ENCODE results near the gene PPFIA1. TPM values are rescaled to one million over a fixed set of nuclear protein-coding genes. Genes with fewer than 3 reads are reported as not detected.

Gene PPFIA1
- total RNA-seq, 1 experiment from 2014 or later, result 75.1 TPM

- no peak for TF ChIP-seq MXD4 (CRISPR knock-in tag; IDR thresholded peaks at IDR 0.05; ENCODE audit: borderline replicate concordance)
Measured at GRCh38 chr11:70333261-70333660, 62.8 kb downstream of the PPFIA1 start (continued).

- H3K27ac Mint-ChIP-seq, result no peak overlapping the region
- H3K4me3 Mint-ChIP-seq, result no peak overlapping the region
- peaks cover 87% of the 10 kb centered on the region for H3K36me3 Mint-ChIP-seq
- ATAC-seq (no peak), DNase-seq (ENCODE audit: low spot score) (no peak)
- H3K4me1 Mint-ChIP-seq, result no peaks in the 10 kb centered on the region
- no peaks in the 10 kb centered on the region for H3K27me3 Mint-ChIP-seq (ENCODE audit: low read depth)
- H3K9me3 Mint-ChIP-seq, result no peaks in the 10 kb centered on the region
- ChIA-PET CTCF (no interaction called here), POLR2A (no interaction called here)
- TF ChIP-seq E2F1 (CRISPR knock-in tag; IDR thresholded peaks at IDR 0.05) (no peak), GRHL2 (CRISPR knock-in tag; IDR thresholded peaks at IDR 0.05; ENCODE audit: insufficient replicate concordance, severe bottlenecking) (no peak), RORB (CRISPR knock-in tag; IDR thresholded peaks at IDR 0.05) (no peak), OVOL2 (CRISPR knock-in tag; IDR thresholded peaks at IDR 0.05; ENCODE audit: borderline replicate concordance) (no peak), PREB (CRISPR knock-in tag; IDR thresholded peaks at IDR 0.05; ENCODE audit: borderline replicate concordance) (no peak), EMX1 (CRISPR knock-in tag; IDR thresholded peaks at IDR 0.05) (no peak), ETV6 (CRISPR knock-in tag; IDR thresholded peaks at IDR 0.05) (no peak), GTF2I (CRISPR knock-in tag; conservative IDR thresholded peaks at IDR 0.05) (no peak), E2F4 (CRISPR knock-in tag; IDR thresholded peaks at IDR 0.05; ENCODE audit: borderline replicate concordance, low read depth) (no peak), ZNF219 (CRISPR knock-in tag; IDR thresholded peaks at IDR 0.05; ENCODE audit: borderline replicate concordance) (no peak), SMAD4 (CRISPR knock-in tag; IDR thresholded peaks at IDR 0.05) (no peak), NR1H2 (CRISPR knock-in tag; IDR thresholded peaks at IDR 0.05) (no peak), NFE2L1 (CRISPR knock-in tag; IDR thresholded peaks at IDR 0.05) (no peak), ATF6 (CRISPR knock-in tag; IDR thresholded peaks at IDR 0.05) (no peak), ZNF281 (CRISPR knock-in tag; IDR thresholded peaks at IDR 0.05) (no peak)
Measured at GRCh38 chr11:70334351-70334995, 64.0 kb downstream of the PPFIA1 start.

GRCh38 chr11:70335511-70335910 lies 65.0 kb downstream of the PPFIA1 start:
- no peak overlapping the region for H3K4me3 Mint-ChIP-seq
- no peaks in the 10 kb centered on the region for H3K4me1 Mint-ChIP-seq
- POLR2A ChIA-PET, result no interaction called here
- ATAC-seq (no peak), DNase-seq (ENCODE audit: low spot score) (no peak)
- H3K9me3 Mint-ChIP-seq, result no peaks in the 10 kb centered on the region
- CTCF ChIA-PET, result no interaction called here
- peaks cover 81% of the 10 kb centered on the region for H3K36me3 Mint-ChIP-seq
- no peaks in the 10 kb centered on the region for H3K27me3 Mint-ChIP-seq (ENCODE audit: low read depth)
- peak overlapping the region; percentile 1 for H3K27ac Mint-ChIP-seq
- TF ChIP-seq GRHL2 (CRISPR knock-in tag; IDR thresholded peaks at IDR 0.05; ENCODE audit: insufficient replicate concordance, severe bottlenecking) (no peak), CBFB (CRISPR knock-in tag; IDR thresholded peaks at IDR 0.05; ENCODE audit: low read depth) (no peak), STAT6 (CRISPR knock-in tag; conservative IDR thresholded peaks at IDR 0.05; ENCODE audit: low read depth) (no peak)

Measured in WTC11 (cell line).